Islet of Langerhans (tissue), 1 donor: ENCODE measurements around the gene NUP153.

Source experiments
- FAIRE-seq: peaks from one replicate; lab custom pipeline; 2011; peaks lifted over from hg19 to GRCh38; lab: Jason Lieb, UNC

The NUP153 gene

GRCh38 chr6:17656644-17657043 lies 50.1 kb downstream of the NUP153 start:
- no peak for FAIRE-seq

GRCh38 chr6:17656092-17656491 lies 50.6 kb downstream of the NUP153 start:
- FAIRE-seq = no peak

GRCh38 chr6:17653198-17653882 lies 53.4 kb downstream of the NUP153 start:
- FAIRE-seq = no peak

- peak; percentile 75 for FAIRE-seq
Observed at GRCh38 chr6:17650656-17651309, 55.9 kb downstream of the NUP153 start.

- FAIRE-seq = no peak
Observed at GRCh38 chr6:17648745-17649144, 58.0 kb downstream of the NUP153 start.

GRCh38 chr6:17640477-17640917 lies 66.2 kb downstream of the NUP153 start:
- FAIRE-seq = no peak

- no peak for FAIRE-seq
Observed at GRCh38 chr6:17638212-17638715, 68.5 kb downstream of the NUP153 start.

GRCh38 chr6:17635568-17635967 lies 71.2 kb downstream of the NUP153 start:
- FAIRE-seq = no peak

GRCh38 chr6:17633465-17634188 lies 73.1 kb downstream of the NUP153 start:
- no peak for FAIRE-seq

GRCh38 chr6:17632934-17633333 lies 73.8 kb downstream of the NUP153 start:
- no peak for FAIRE-seq

GRCh38 chr6:17630511-17631073 lies 76.1 kb downstream of the NUP153 start:
- no peak for FAIRE-seq

- no peak for FAIRE-seq
Observed at GRCh38 chr6:17629824-17630510, 76.8 kb downstream of the NUP153 start.

- FAIRE-seq = no peak
Observed at GRCh38 chr6:17628873-17629272, 77.9 kb downstream of the NUP153 start.

GRCh38 chr6:17624396-17624795 lies 82.3 kb downstream of the NUP153 start:
- no peak for FAIRE-seq

GRCh38 chr6:17622144-17622543 lies 84.6 kb downstream of the NUP153 start:
- FAIRE-seq = no peak

- FAIRE-seq = no peak
Observed at GRCh38 chr6:17621003-17621402, 85.7 kb downstream of the NUP153 start.

GRCh38 chr6:17615794-17616193 lies 90.9 kb downstream of the NUP153 start:
- no peak for FAIRE-seq

- FAIRE-seq = no peak
Observed at GRCh38 chr6:17612048-17612447, 94.7 kb downstream of the NUP153 start.

- peak; percentile 60 for FAIRE-seq
Observed at GRCh38 chr6:17610835-17611234, 95.9 kb downstream of the NUP153 start.

GRCh38 chr6:17606606-17607005 lies 100.1 kb downstream of the NUP153 start:
- FAIRE-seq = no peak

GRCh38 chr6:17602888-17603287 lies 103.8 kb downstream of the NUP153 start:
- FAIRE-seq = no peak

- no peak for FAIRE-seq
Observed at GRCh38 chr6:17601386-17601703, 105.4 kb downstream of the NUP153 start.
